Measurements from ENCODE around the gene SEBOX.
A peak's percentile ranks its signal among the peaks of the same experiment; 100 is the strongest.

Gene SEBOX

DNA sequence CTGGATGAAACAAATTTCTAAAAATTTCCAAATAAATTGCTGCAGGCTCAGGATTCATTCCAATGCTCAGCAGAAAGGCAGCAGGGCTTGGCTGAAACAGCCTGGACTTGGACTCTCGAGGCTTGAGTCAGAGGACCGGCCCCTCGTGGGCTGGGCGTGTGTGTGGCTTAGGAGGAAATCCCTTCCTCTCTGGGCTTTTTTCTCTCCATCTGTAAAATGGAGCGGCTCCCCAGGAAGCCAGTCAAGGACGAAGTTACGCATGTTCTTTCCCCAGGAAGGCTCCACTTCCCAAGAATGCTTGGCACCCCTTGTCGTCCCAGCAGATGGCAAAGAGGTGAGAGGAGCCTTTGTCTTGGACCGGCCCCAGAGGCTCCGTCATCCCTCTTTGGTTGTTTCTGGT lies 27.5 kb upstream of the SEBOX start:
- DNase-seq (ENCODE audit: low read depth in 2 of 2) = no peak

- no peak for DNase-seq (ENCODE audit: low read depth in 2 of 2)
These were observed 26.4 kb upstream of the SEBOX start for GRCh38 chr17:28391401-28391800.

- DNase-seq (ENCODE audit: low read depth in 2 of 2) = no peak
These were observed 26.0 kb upstream of the SEBOX start for GRCh38 chr17:28390984-28391383.

GRCh38 chr17:28390563-28390962 lies 25.6 kb upstream of the SEBOX start:
- no peak for DNase-seq (ENCODE audit: low read depth in 2 of 2)

DNA sequence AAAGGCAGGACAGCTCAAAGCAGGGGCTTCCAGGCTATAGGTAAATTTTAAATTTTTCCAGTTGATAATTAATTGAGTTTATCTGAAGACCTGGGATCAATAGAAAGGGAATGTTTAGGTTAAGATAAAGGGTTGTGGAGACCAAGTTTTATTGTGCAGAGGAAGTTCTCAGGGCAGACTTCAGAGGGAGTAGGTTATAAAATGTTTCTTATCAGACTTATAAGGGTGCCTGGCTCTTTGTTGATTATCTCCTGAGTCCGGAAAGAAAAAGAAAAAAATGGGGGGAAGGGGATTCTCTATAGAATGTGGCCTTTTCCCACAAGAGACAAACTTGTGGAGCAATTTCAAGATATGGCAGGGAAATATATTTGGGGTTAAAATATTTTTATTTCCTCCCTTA lies 25.1 kb upstream of the SEBOX start:
- DNase-seq (ENCODE audit: low read depth in 2 of 2) = no peak

- no peak for DNase-seq (ENCODE audit: low read depth in 2 of 2)
These were observed 23.1 kb upstream of the SEBOX start for GRCh38 chr17:28388106-28388505.

- DNase-seq (ENCODE audit: low read depth in 2 of 2) = no peak
These were observed 21.4 kb upstream of the SEBOX start for GRCh38 chr17:28386391-28386790.

GRCh38 chr17:28385406-28385805 lies 20.4 kb upstream of the SEBOX start:
- DNase-seq (ENCODE audit: low read depth in 2 of 2) = no peak

- DNase-seq (ENCODE audit: low read depth in 2 of 2) = no peak
These were observed 20.0 kb upstream of the SEBOX start for GRCh38 chr17:28385037-28385400.

DNA sequence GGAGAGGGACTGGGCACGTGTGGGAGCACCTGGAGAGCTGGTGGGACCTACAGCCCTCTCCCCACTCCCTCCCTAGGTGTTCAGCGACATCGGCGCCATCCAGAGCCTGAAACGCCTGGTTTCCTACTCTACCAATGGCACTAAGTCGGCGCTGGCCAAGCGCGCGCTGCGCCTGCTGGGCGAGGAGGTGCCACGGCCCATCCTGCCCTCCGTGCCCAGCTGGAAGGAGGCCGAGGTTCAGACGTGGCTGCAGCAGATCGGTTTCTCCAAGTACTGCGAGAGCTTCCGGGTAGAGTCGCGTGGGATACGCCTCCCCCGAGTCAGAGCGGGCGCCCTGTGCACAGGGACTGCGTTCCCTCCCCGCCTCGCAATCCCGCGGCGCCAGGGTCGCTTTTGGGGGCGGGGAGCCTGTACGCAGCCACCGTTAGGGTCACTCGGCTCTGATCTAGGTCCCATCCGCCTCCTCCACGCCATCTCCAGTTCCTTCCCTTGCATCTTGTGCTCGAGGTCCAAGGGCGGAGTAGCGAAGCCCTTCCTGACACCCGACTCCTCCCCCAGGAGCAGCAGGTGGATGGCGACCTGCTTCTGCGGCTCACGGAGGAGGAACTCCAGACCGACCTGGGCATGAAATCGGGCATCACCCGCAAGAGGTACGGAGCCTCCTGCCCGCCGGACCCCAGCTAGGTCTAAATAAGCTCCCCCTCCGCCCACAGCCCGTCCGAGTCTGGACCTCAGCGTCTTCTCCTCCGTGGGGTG lies 19.5 kb upstream of the SEBOX start:
- DNase-seq (ENCODE audit: low read depth in 2 of 2) = no peak

- no peak for DNase-seq (ENCODE audit: low read depth in 2 of 2)
These were observed 16.3 kb upstream of the SEBOX start for GRCh38 chr17:28381141-28381825.

DNA sequence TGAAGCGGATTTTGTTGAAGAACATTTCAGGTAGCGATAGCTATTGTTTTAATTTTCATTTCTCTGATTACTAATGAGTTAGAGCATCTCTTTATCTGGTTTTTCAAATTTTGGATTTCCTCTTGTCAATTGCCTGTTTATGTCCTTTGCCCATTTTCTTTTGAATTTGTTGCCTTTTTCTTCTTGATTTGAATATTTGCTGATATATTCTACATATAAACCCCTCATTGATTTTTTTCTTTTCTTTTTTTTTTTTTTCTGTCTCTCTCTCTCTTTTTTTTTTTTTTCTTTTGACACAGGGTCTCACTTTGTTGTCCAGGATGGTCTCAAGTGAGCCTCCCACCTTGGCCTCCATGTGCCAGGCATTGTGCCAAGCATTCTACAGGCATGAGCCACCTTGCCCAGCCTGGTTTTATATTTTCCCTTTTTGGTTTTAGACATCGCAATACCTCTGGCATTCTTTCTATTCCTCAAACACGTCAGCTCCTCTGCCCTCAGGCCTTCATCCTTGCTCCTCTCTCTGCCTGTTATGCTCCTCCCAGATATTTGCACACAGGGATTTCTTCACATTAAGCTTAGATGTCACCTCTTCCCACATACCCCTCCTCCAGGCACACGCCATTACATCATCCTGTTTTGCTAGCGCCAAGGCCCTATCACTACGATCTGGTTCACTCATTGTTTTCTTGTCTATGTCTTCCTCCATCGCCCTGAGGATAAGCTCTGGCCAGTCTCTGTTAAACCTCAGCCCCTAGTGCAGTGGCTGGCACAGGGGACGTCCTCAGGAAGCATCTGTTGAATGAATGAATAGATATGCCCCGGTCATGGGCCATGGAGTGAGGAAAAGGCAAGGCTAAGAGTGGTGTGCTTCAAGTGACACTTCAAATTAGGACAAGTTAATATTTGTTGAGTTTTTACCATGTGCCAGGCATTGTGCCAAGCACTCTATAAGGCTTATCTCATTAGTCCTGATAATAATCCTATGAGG lies 15.1 kb upstream of the SEBOX start:
- no peak for DNase-seq (ENCODE audit: low read depth in 2 of 2)

DNA sequence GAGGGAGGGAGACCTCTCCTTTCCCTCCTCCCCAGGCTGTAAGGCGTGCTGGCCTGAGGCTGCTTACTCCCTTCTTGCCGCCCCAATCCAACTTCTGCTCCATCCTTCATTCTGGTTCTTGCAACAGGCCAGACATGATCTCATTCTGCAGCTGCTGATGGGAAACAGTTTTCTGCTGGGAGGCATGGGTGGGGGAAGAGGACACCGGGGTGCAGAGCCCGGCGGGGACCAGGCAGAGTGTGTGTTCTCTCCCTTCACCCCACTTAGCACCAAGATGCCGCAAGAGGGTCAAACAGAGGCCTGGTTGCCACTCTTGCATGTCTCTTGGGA lies 7.9 kb upstream of the SEBOX start:
- no peak for DNase-seq (ENCODE audit: low read depth in 2 of 2)

DNA sequence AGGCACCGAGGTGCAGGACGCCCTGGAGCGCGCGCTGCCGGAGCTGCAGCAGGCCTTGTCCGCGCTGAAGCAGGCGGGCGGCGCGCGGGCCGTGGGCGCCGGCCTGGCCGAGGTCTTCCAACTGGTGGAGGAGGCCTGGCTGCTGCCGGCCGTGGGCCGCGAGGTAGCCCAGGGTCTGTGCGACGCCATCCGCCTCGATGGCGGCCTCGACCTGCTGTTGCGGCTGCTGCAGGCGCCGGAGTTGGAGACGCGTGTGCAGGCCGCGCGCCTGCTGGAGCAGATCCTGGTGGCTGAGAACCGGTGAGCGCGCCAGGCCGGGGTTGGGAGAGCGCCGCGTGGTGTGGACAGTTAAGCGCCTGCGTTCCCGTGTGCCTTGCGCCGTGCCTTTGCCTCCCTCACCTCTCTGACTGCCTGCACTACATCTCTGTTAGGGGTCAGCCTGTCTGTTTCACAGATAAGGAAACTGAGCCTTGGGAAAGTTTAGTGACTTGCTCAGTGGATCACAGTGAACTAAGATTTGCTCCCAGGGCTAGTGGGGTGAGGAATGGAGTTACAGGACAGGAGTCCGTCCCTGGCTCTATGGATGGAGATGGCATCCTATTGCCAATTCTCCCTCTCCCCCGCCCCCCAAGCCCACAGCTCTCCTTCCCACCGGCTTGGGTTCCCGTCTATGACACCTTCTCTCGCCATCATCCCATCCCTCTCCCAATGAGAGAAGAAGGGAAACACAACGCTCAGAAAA lies 7.4 kb upstream of the SEBOX start:
- DNase-seq (ENCODE audit: low read depth in 2 of 2) = no peak

GRCh38 chr17:28371245-28372202 lies 6.5 kb upstream of the SEBOX start, which contains the start of gene SARM1:
Gene SARM1, plus strand, starts transcription at chr17:28371694. Its CDS starts 339 bp downstream, at chr17:28372033.
- peak; percentile 53 to 58 for DNase-seq (ENCODE audit: low read depth in 2 of 2)

DNA sequence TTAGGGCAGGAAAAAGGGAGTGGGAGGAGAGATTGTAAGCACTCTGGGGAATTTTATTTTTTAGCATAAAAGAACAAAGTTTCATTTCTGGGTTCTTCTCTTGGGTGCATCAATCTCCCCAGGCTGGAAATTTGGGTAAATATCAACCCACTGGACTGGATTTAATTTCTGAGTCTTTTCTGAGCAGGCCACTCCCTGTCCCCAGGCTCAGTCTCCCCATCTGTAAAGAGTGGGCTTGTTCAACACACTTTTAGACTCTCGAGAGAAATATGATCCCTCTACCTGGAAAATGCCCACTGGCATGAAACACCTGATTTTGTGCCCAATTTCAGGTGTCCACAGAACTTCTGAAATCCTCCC lies 5.7 kb upstream of the SEBOX start:
- no peak for DNase-seq (ENCODE audit: low read depth in 2 of 2)

DNA sequence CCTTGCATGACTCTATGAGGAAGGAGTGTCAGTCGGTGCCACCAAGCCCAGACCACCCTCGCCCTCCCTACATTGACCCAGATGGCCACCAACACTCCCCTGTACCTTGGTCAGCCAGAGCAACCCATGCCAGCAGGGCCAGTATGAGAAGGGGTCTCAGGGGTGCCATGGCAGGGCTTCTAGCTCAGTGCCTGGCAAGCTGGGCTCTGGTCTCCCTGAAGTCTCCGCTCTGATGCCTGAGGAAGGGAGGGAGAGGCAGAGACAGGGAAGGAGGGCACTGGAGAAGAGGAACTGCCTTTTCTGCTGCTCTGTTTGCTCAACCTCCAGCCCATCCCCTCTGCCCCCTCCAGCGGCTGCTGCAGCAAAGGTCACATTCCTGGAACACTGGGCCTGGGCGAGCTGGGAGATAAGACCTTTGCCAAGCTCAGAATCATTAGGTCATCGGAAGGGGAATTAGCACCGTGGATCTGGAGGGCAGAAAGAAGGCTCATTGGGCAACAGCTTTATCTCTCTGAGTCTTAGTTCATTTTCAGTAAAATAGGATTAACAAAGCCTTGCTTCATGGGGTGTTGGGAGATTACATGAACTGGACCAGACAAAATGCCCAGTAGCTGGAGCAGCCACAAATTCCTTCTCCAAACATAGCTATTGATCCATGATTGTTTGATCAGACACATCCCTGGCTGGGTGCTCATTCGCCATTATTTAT lies 5.2 kb upstream of the SEBOX start, which contains the start of gene VTN:
VTN (minus strand) TSS at position 273 of the 709 bp plus-strand sequence; CDS start at position 169, 104 bp downstream.
- DNase-seq (ENCODE audit: low read depth in 2 of 2) = no peak

DNA sequence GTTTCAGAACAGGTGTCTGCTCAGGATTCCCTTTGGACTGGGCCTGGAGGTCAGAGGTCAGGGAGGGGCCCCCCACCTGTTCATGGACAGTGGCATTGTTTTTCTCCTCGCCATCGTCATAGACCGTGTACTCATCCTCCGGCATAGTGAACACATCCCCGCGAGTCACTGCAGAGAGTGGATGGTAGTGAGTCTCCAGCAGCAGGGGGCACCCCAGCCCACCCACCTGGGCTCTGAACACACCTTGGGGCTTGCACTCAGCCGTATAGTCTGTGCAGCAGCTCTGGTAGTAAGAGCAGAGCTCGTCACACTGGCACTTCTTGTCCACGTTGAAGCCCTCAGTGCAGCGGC lies 4.7 kb upstream of the SEBOX start:
- no peak for DNase-seq (ENCODE audit: low read depth in 2 of 2)

GRCh38 chr17:28368915-28369683 lies 4.1 kb upstream of the SEBOX start:
- no peak for DNase-seq (ENCODE audit: low read depth in 2 of 2)

Data from stimulated activated CD8-positive, alpha-beta memory T cell treated with anti-CD3 and anti-CD28 coated beads, Interleukin-7, amount 100 ng/mL, for 1 hour (primary cell).